Measurements from ENCODE around the gene INSM2.

INSM2 gene

GRCh38 chr14:35558680-35559079, 24.7 kb downstream of the INSM2 start:
- TF ChIP-seq CTCF (IDR thresholded peaks at IDR 0.05; ENCODE audit: control insufficient read depth, extremely low read depth, insufficient read depth), result no peak
- DNase-seq (ENCODE audit: low read depth), result no peak
- H3K4me3 ChIP-seq (ENCODE audit: low read depth, low read length), result no peak overlapping the region

- TF ChIP-seq CTCF (IDR thresholded peaks at IDR 0.05; ENCODE audit: control insufficient read depth, extremely low read depth, insufficient read depth), result no peak
- DNase-seq (ENCODE audit: low read depth), result no peak
- no peak overlapping the region for H3K4me3 ChIP-seq (ENCODE audit: low read depth, low read length)
These were observed 32.0 kb downstream of the INSM2 start for GRCh38 chr14:35565871-35566464.

DNA sequence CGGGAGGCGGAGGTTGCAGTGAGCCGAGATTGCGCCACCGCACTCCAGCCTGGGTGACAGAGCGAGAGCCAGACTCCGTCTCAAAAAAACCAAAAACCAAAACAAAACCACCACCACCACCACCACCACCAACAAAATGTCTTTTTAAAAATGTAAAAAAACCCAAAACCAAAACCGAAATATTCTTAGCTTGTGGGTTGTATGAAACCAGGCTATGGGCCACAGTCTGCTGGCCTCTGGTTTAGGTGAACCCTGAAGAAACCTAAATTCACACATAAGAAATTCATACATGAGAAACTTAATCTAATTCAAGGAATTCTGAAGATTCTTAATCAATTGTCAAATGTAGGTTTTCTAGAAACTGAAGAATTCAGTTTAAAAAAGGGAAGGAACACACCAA, 37.6 kb downstream of the INSM2 start:
- DNase-seq (ENCODE audit: low read depth), result no peak
- H3K4me3 ChIP-seq (ENCODE audit: low read depth, low read length), result no peak overlapping the region
- TF ChIP-seq CTCF (IDR thresholded peaks at IDR 0.05; ENCODE audit: control insufficient read depth, extremely low read depth, insufficient read depth), result no peak

- no peak for TF ChIP-seq CTCF (IDR thresholded peaks at IDR 0.05; ENCODE audit: control insufficient read depth, extremely low read depth, insufficient read depth)
- DNase-seq (ENCODE audit: low read depth), result no peak
- no peak overlapping the region for H3K4me3 ChIP-seq (ENCODE audit: low read depth, low read length)
These were observed 39.9 kb downstream of the INSM2 start for GRCh38 chr14:35573911-35574310.

- H3K4me3 ChIP-seq (ENCODE audit: low read depth, low read length), result no peak overlapping the region
- DNase-seq (ENCODE audit: low read depth), result no peak
- no peak for TF ChIP-seq CTCF (IDR thresholded peaks at IDR 0.05; ENCODE audit: control insufficient read depth, extremely low read depth, insufficient read depth)
These were observed 42.3 kb downstream of the INSM2 start for GRCh38 chr14:35576260-35576659.

GRCh38 chr14:35576856-35577255, 42.9 kb downstream of the INSM2 start:
- no peak for TF ChIP-seq CTCF (IDR thresholded peaks at IDR 0.05; ENCODE audit: control insufficient read depth, extremely low read depth, insufficient read depth)
- no peak for DNase-seq (ENCODE audit: low read depth)
- no peak overlapping the region for H3K4me3 ChIP-seq (ENCODE audit: low read depth, low read length)

DNA sequence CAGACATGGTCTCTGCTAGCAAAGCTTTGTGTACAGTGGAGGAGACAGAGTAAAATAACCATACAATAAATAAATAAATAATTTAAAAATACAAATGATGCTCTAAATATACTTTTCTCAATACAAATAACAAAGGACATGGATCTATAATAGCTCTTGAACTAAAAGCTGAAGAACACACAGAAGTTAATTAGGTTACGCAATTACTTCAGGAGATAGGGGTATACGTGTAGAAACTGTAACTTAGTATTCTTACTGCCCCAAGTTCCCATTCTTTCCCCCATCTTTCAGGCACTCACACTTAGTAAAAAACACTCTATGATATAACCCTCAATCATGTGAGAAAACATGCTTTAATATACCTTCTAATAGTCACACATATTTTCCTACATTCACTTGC, 44.2 kb downstream of the INSM2 start:
- H3K4me3 ChIP-seq (ENCODE audit: low read depth, low read length), result no peak overlapping the region
- no peak for DNase-seq (ENCODE audit: low read depth)
- TF ChIP-seq CTCF (IDR thresholded peaks at IDR 0.05; ENCODE audit: control insufficient read depth, extremely low read depth, insufficient read depth), result no peak

Data from LNCaP clone FGC (cell line).